NOMO-1 treated with dmso at 0.1 percent for 144 hours (cell line): Measurements from ENCODE around the gene TMEM231.

Experiments
- DNase-seq: peaks from one replicate; lab custom pipeline; 2025; ENCODE audit not compliant: unreplicated experiment; lab: John Stamatoyannopoulos, UW

TMEM231 gene

DNA sequence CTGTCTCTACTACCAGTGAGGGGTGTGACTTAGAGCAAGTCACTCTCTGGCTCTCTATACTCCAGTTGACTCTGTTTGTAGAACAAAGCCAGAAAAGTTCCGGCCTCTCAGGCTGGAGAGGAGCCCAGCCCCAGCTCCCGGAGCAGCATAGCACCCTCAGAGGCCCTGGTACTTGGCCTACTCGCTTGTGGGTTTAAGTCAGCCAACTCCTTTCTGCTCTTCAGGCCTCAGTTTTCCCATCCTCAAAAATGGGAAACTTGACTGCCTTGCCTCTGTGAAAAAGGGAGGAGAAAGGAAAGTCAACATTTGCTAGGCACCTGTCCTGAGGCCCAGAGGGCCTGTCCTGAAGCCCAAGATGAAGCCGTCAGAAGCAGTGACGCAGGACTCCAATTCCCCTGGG is 61.9 kb downstream of the TMEM231 start:
- no peak for DNase-seq

GRCh38 chr16:75491876-75492275 is 64.2 kb downstream of the TMEM231 start:
- DNase-seq = no peak

DNA sequence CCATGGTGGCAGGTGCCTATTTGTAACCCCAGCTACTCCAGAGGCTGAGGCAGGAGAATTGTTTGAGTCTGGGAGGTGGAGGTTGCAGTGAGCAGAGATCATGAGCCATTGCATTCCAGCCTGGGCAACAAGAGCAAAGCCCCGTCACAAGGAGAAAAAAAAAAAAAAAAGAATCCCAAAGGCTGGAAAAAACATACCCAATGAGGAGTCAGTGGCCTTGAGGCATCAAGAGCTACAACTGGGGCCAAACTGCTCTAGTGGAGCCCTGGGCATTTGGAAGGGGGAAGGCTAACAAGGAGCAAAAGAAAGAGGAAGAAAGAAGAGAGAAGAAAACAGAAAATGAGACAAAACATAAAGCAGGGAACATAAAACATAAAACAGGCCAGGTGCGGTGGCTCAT is 67.7 kb downstream of the TMEM231 start:
- no peak for DNase-seq
